ENCODE measurements around the gene PDHA1. TPM values are rescaled to one million over a fixed set of nuclear protein-coding genes. Genes with fewer than 3 reads are reported as not detected.

Gene PDHA1
- total RNA-seq, 1 donor from 2014 or later, result 162 TPM

- Mint-ChIP-seq H3K36me3 (ENCODE audit: low read depth, unreplicated experiment) (peaks cover 6% of the 10 kb centered on the region), H3K9me3 (ENCODE audit: unreplicated experiment) (no peaks in the 10 kb centered on the region), H3K4me3 (ENCODE audit: unreplicated experiment) (no peak overlapping the region), H3K27me3 (ENCODE audit: unreplicated experiment) (no peaks in the 10 kb centered on the region), H3K4me1 (ENCODE audit: unreplicated experiment) (peaks cover 5% of the 10 kb centered on the region), H3K27ac (ENCODE audit: unreplicated experiment) (peak overlapping the region; percentile 53)
- TF ChIP-seq CTCF (IDR thresholded peaks at IDR 0.05; ENCODE audit: unreplicated experiment), result no peak
- no peak for DNase-seq (ENCODE audit: low spot score)
Observed at GRCh38 chrX:19347916-19348315, 4.2 kb downstream of the PDHA1 start.

- Mint-ChIP-seq H3K27ac (ENCODE audit: unreplicated experiment) (no peak overlapping the region), H3K9me3 (ENCODE audit: unreplicated experiment) (no peaks in the 10 kb centered on the region), H3K36me3 (ENCODE audit: low read depth, unreplicated experiment) (peaks cover 7% of the 10 kb centered on the region), H3K4me3 (ENCODE audit: unreplicated experiment) (no peak overlapping the region), H3K4me1 (ENCODE audit: unreplicated experiment) (no peaks in the 10 kb centered on the region), H3K27me3 (ENCODE audit: unreplicated experiment) (no peaks in the 10 kb centered on the region)
- DNase-seq (ENCODE audit: low spot score), result no peak
- no peak for TF ChIP-seq CTCF (IDR thresholded peaks at IDR 0.05; ENCODE audit: unreplicated experiment)
Observed at GRCh38 chrX:19349264-19349663, 5.5 kb downstream of the PDHA1 start.

- no peak overlapping the region for H3K27ac Mint-ChIP-seq (ENCODE audit: unreplicated experiment)
- DNase-seq (ENCODE audit: low spot score), result no peak
- H3K4me3 Mint-ChIP-seq (ENCODE audit: unreplicated experiment), result no peak overlapping the region
- no peak for TF ChIP-seq CTCF (IDR thresholded peaks at IDR 0.05; ENCODE audit: unreplicated experiment)
- no peaks in the 10 kb centered on the region for H3K9me3 Mint-ChIP-seq (ENCODE audit: unreplicated experiment)
- no peaks in the 10 kb centered on the region for H3K27me3 Mint-ChIP-seq (ENCODE audit: unreplicated experiment)
- H3K36me3 Mint-ChIP-seq (ENCODE audit: low read depth, unreplicated experiment), result peaks cover 14% of the 10 kb centered on the region
- H3K4me1 Mint-ChIP-seq (ENCODE audit: unreplicated experiment), result no peaks in the 10 kb centered on the region
Observed at GRCh38 chrX:19350941-19351384, 7.2 kb downstream of the PDHA1 start.

GRCh38 chrX:19354625-19355024 is 10.9 kb downstream of the PDHA1 start:
- H3K9me3 Mint-ChIP-seq (ENCODE audit: unreplicated experiment), result no peaks in the 10 kb centered on the region
- peaks cover 20% of the 10 kb centered on the region for H3K36me3 Mint-ChIP-seq (ENCODE audit: low read depth, unreplicated experiment)
- peaks cover 1% of the 10 kb centered on the region for H3K27me3 Mint-ChIP-seq (ENCODE audit: unreplicated experiment)
- TF ChIP-seq CTCF (IDR thresholded peaks at IDR 0.05; ENCODE audit: unreplicated experiment), result no peak
- H3K27ac Mint-ChIP-seq (ENCODE audit: unreplicated experiment), result no peak overlapping the region
- no peaks in the 10 kb centered on the region for H3K4me1 Mint-ChIP-seq (ENCODE audit: unreplicated experiment)
- no peak for DNase-seq (ENCODE audit: low spot score)
- no peak overlapping the region for H3K4me3 Mint-ChIP-seq (ENCODE audit: unreplicated experiment)

GRCh38 chrX:19358521-19358920 is 14.8 kb downstream of the PDHA1 start:
- H3K36me3 Mint-ChIP-seq (ENCODE audit: low read depth, unreplicated experiment), result peaks cover 13% of the 10 kb centered on the region
- H3K4me3 Mint-ChIP-seq (ENCODE audit: unreplicated experiment), result no peak overlapping the region
- peaks cover 1% of the 10 kb centered on the region for H3K27me3 Mint-ChIP-seq (ENCODE audit: unreplicated experiment)
- no peak overlapping the region for H3K27ac Mint-ChIP-seq (ENCODE audit: unreplicated experiment)
- no peak for DNase-seq (ENCODE audit: low spot score)
- no peak for TF ChIP-seq CTCF (IDR thresholded peaks at IDR 0.05; ENCODE audit: unreplicated experiment)
- no peaks in the 10 kb centered on the region for H3K9me3 Mint-ChIP-seq (ENCODE audit: unreplicated experiment)
- no peaks in the 10 kb centered on the region for H3K4me1 Mint-ChIP-seq (ENCODE audit: unreplicated experiment)
